MM.1S (cell line): ENCODE measurements around the gene TNS2.

Experiments
- CTCF ChIP-seq: fragments of 300-600 bp; sonication (generic); IDR thresholded peaks from 2 replicates; pipeline ENCODE4 v1.5.1; 2016; ENCODE audit warnings: antibody characterized with exemption, low read length, mixed read lengths
- EZH2 ChIP-seq: fragments of 300-600 bp; sonication (generic); optimal IDR thresholded peaks from 2 replicates; pipeline ENCODE3; 2017; ENCODE audit warnings: low read depth, mild to moderate bottlenecking, antibody characterized with exemption, low read length, mixed read lengths

- TF ChIP-seq CTCF, result peak; percentile 79
- TF ChIP-seq EZH2, result no peak
These were observed 49.4 kb downstream of the TNS2 start for GRCh38 chr12:53099071-53099882.
